Measurements from ENCODE around the gene FTO.
A peak's percentile ranks its signal among the peaks of the same experiment; 100 is the strongest.
"Not testable (repeated sequence)": the region's sequence is repeated elsewhere in the genome, so short reads cannot be mapped to it uniquely, and the experiment has no call there.

FTO gene

DNA sequence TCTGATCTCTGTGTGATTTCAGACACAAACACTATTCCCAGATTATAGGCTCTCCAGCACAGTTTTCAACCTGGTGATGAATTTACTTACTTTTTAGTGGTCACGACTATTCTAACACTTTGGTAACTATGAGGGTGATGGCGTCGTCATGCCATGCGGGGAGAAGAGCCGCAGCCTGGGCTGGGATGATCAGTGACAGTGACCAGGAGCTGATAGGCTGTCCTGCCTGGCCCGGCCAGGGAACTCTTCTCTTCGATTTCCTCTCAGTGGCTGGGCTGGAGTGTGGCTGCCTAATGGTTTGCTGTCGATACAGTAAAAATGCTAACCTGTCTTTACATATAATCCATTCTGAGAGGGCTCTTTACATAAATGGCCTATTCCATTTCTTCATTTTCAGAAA, 469.5 kb downstream of the FTO start:
- no peak for DNase-seq

DNA sequence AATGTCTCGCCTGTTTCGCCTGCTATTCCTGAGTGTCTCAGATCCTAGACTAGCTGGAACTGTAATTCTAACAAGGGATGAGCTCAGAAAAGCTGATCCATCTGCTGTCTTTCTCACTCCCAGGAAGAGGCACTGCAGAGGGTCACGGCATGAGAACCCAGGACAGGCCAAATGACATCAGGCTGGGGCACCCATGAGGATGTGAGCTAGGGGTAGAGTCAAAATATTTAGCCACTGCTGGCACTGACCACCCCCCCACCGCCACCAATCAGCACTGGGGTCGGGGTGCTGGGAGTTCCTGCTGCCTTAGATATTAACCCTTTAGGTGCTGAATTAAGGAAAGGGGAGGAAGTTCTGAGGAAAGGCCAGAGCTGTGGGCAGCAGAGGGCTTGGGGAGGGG, 470.2 kb downstream of the FTO start:
- no peak for DNase-seq

DNA sequence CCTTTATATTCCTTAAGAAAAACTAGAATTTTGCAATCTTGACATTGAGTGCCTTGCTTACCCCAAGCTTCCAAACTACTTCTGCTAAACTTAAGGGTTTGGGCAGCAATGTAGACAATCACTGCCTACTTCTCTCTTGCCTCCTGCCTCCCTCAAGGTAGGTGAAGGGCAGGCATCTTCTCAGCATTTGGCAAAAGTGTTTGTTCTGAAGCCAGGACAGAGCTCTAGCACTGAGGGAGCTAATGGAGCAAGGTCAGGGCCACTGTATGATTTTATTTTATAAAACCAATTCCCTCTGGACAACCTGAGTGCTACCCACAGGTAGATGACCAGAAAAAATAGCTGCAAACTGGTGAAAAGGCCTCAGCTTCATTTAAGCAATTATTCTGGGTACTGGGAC, 470.8 kb downstream of the FTO start:
- no peak for DNase-seq

DNA sequence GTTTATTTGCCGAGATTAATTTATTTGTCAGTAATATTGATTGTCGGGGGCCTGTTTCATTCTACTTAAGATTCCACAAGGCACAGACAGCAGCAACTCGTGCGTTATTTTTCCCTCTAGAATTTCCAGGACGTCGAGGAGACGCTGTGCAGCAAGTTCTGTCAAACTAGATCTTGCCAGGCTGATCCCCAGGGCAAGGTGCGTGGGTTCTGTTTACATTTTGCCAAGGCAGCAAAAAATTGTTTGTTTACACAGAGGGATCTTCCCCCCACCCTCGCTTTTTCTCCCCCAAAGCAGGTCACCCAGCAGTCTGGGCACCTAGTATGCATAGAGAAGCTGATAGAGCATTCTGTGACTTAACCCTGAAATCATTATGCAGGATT, 471.2 kb downstream of the FTO start:
- DNase-seq = no peak

DNA sequence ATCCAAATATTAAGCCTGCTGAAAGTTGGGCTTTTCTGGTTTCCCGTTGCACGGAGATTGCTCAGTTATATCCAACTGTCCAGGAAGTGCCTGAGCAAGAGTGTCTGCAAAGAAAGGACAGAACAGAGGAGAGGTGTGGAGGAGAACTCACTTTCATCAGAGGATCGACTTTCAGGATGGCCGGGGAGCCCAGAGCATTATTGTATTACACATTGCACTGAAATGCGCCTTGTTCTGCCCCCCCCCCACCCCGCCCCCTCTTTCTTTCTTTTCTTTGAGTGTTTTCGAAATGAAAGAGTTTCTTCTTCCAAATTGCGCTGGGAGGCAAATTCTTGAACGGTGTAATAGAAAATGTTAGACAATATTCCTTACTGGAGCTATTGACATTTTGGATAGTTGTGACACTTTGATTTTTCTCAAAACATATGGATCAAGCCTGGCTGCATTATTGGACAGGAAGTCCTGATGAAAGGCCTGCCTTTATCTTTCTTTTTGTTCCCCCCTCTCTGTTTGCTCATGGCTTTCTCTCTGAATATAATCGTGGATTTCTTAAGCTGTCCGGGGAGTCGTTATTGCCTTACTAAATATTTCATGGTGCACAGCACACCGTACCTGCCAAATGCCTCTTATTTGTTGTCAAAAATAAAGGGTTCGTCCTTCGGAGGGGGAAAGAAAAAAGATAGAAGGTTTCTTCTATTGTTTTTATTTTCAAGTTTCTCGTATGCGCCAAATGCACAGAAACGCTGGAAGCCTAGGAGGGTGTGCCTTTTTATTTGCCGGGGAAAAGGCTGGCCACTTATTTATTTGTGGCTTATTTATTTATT, 471.8 kb downstream of the FTO start:
- no peak for DNase-seq

DNA sequence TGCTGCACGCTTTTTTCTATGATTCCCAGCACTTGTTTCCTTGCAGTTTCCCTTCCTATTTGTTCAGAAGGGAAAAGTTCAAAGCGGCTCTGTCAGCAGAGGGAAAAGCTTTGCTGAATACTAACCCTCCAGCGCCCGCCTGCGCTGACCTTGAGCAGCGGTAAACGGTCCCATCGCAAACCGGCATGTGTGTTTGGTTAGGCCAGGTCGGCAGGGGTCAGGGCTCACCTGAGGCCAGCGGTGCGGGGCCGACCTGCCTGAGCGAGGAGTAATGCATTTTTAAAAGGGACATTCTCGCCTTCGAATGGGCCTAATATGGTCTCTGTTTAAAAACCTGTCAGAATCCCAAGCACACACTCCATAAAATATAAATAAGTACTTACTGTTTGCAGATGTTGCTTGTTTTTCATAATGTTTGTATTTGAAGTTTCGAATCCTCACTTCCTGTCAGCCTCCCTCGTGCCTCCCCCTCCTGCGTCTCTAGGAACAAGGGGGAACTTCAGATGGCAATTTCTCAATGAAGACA, 472.5 kb downstream of the FTO start:
- DNase-seq = no peak

DNA sequence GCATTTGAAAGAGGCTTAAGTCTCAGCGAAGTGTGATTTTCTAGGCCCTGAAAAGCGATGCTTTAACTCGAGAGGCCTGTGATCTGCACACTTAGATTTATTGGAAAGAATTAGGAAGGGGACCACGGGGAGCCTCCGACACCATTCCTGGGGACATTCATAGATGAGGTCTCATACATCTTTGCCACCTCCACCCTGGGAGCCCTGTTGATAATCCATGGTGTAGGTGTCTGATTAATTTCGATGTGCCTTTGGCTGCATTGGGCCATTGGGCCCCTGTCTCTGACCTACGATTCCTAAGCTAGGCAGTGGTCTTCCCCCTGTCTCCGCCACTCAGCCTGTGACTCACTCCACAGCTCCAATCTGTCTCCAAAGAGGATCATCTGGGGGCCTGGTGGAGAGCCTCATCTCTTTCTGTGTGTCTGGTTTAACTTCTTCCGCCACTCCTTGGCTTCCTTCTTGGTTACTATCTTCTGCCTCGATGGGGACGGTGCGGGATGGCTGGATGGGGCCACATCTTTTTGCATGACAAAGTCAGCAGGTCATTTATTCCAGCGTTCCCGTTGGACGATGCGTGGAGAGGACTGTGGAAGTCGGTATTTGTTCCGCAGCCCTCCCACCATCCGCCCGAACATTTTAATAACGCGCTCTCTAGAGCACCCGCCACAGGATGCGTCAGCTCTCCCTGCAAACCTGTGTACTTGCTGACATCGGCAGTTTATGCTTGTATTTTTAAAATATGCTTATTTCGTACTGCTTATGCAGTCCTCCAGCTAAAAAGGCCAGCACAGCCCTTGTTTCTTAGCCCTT, 473.3 kb downstream of the FTO start:
- no peak for DNase-seq

DNA sequence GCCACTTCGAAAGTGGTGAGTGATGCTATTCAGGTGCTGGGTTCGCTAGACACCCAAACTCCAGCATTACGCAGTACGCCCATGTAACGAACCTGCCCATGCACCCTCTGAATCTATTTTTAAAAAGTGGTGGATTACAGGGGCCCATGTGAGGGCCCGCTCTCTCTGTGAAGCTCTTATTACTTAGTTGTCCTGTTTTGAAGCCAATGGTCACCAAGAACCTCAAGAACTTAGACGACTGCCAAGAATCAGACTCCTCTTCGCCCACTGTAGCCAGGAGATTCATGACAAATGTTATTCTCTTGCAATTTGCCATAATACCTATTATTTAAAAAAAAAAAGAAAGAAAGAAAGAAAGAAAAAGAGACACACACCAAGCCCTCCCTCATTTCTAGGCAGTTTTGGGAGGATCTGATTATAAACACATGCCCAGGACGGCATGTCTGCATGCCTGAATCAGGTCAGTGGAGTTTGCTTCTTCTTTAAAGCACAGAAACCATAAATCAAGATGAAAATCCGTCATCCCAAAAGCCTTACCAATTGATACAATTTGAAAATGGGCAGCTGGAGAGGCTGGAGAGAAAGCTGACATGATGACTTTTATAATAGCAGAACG, 474.0 kb downstream of the FTO start:
- no peak for DNase-seq

DNA sequence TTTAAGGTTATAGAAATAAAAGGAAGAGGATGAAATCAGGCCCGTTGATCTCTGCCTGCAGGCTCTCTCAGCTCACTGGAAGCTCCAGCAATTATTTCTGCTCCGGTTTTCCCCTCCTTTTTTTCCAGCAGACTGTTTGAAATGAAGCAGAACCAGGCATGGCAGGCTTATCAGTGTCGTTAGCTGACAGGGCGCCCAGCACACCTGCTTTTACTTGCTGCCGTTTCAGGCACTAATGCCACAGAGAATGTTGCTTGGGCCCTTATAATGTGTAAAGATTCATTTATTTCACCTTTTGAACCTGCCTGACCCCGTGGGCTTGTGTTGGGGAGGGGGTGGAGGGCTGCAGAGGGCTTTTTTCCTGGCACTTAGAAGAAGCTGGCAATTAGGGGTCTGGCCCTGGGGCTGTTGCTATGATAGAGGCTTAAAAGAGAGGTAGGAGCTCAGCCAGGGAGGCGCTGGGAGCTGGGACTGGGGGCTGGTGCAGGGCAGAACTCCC, 474.6 kb downstream of the FTO start:
- DNase-seq = no peak

DNA sequence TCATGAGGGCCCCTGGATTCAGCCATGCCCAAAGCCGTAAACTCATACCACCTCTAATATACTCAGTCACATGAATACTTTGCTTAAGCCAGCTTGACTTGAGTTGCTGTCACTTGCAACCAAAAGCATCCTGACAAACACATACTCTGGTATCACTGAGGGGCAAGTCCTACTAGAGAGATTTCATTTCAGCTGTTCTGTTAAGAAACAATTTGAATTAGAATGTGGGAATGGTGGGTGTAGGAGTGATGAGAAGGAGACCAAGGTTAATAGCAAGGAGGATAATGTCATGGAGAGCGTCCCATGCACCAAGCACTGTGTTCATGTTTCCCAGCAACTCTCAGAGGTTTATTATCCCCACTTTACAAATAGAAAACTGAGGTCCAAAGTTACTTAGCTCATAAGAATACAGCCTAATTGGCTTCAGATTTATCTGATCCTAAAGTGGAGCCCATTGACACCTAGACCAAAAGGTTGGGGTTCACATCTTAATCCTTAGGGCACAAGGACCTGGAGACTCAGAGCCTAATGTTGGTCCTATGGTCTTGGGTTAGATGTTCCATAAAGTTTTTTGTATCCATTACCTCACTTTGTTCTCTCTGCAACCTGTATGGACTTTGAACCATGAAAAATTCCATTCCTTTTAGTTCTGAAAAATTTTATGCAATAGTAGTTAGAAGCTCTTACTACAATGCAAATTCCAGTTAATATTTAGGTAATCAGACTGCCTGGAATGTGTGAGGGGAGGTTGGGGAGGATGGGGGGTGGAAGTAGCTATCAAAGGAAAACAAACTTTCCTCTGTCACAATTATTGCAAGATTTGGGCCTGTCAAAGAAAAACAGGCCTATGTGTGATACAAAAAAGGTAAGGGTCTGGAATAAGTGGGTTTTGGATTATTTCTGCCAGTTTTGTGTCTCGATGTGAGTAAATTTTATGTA, 476.7 kb downstream of the FTO start:
- no peak for DNase-seq

DNA sequence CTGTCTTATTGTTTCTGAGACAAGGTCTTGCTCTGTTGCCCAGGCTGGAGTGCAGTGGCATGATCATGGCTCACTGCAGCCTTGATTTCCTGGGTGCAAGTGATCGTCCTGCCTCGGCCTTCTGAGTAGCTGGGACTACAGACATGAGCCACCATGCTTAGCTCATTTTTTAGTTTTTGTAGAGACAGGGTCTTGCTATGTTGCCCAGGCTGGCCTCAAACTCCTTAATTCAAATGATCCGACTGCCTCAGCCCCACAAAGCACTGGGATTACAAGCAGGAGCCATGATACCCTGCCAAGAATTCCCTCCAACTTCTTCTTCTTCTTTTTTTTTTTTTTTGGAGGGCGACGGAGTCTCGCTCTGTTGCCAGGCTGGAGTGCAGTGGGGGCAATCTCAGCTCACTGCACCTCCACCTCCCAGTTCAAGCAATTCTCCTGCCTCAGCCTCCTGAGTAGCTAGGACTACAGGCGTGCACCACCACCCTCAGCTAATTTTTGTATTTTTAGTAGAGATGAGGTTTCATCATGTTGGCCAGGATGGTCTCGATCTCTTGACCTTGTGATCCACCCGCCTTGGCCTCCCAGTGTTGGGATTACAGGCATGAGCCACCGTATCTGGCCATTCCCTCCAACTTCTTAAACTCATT, 477.9 kb downstream of the FTO start:
- not testable (repeated sequence) for DNase-seq

DNA sequence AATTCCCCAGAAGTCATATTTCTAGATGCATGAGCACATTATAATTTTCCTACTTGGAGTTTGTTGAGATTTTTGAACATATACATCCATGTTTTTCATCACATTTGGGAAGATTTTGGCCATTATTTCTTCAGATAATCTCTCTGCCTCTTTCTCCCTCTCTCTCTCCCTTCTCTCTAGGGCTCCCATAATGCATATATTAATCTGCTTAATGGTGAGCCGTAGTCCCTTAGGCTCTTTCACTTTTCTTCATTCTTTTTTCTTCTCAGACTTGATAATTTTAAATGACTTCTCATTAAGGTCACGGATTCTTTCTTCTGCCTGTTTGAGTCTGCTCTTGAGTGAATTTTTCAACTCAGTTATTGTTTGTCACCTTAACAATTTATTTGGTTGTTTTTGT, 481.1 kb downstream of the FTO start:
- DNase-seq = no peak

DNA sequence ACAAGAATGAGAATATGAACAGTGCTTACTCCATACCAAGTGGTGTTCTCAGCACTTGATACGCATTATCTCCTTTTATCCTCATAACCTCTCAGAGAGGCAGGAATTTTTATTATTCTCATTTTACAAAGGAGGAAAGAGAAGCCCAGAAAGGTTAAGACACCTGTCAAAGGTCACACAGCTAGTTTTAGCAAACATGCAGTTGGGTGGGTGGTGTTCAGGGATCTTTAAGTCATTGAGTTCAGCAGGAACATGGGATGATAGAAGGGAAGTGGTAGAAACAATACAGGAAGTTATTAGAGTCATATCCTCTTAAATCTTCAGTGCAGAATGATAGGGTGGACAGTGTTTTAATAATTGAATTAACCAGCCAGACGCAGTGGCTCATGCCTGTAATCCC, 487.2 kb downstream of the FTO start:
- no peak for DNase-seq

DNA sequence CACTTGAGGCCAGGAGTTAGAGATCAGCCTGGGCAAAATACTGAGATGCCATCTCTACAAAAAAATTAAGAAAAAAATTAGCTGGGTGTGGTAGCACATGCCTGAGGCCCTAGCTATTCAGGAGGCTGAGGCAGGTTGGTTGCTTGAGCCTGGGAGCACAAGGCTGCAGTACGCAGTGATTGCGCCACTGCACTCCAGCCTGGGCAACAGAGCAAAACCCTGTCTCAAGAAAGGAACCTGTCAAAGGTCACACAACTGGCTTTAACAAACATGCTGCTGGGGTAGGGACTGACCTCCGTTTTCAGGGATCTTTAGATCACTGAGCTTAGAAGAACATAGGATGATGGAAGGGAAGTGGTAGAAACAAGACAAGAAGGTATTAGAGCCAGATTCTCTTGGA, 487.6 kb downstream of the FTO start:
- DNase-seq = no peak

DNA sequence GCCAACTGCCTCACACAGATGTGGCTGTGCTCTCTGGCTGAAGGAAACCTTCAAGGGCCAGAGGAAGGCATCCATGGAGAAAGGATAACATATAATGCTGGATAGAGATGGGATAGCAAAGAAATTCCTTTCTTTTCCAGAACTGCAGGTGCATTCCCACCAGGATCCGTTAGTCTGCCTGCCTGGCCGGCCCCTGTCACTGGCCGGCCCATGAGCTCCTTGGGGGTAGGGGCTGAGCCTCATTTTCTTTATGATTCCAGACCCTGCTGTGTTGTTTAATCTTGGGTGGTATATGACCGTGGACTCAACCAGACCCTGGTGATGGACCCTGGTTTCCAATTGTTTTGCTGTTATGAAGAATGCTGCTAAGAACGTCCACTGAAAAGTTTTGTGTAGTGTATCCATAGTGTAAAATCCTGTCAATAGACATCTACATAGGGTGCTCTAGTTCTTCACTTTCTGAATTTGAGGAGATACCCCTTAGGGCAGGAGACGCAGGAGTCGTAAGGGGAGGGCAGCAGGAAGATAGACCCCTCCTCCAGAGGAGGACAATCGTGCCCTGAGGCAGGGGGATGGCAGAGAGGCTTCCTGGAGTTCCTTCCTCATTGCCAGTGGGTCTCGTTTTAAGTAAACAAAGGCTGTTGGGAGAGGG, 489.2 kb downstream of the FTO start:
- no peak for DNase-seq

DNA sequence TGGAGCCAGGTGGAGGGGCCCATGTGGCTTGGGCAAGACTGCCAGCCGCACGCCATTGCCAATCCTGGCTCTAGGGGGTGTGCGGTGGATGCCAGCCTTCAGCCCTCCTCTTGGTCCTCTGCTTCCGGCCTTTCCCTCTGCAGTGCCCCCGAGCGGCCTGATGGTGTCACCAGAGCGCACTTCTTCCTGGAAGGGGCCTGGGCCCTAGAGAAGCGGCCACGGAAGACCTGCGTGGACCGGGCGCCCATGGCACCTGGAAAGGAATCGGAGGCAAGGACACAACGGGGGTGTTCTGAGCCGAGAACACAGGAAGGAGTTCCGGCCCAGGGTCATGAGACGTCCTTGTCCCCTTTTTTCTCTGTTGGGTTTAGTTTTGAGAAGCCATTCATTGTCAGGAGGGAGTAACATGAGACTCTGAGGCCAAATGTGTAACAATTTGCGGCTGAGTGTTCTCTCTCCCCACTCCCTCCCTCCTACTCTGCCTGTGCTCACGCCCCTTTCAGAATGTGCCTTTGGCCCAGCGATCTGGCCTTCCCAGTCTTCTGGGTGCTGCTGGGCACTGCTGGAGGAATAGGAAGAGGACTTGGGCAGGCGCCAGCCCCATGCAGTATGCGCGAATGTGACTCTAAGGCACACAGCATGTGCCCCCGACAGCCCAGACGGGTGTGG, 489.8 kb downstream of the FTO start:
- peak; percentile 23 for DNase-seq

DNA sequence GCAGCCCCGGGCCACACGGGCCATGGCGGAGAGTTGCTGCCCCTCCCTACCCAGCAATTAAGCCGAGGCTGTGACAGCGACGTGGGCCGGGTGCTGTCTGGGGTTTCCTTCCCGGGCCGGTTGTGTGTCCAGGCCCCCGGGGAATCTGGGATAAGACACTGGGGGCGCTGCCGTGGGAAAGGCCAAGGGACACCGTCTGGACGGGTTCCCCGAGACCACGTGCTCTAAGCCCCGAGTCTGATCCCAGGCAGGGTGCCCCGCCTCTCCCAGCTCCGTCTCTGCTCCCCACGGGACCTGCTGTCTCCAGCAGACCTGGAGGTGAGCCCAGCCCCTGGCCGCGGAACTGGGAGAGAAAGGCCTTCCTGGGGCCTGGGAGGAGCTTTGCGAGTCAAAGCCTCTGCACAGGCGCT, 490.4 kb downstream of the FTO start:
- no peak for DNase-seq

DNA sequence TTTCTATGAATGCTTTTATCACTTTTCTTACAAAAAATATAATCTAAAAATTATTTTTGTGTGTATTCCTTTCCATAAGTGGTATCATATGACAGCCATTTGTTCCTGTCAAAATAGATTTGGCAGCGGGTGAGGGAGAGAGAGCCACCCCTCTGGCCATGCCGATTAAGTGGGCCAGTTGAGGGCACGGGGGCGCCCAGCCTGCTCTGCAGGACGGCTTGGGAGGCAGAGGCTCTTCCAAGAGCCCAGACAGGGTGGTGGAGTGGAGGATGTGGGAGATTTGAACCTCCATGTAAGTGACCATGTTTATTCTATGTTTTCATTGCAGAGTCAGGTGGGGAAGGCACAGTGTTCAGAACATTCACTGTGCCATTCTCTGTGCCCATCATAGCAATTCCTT, 493.8 kb downstream of the FTO start:
- DNase-seq = no peak

DNA sequence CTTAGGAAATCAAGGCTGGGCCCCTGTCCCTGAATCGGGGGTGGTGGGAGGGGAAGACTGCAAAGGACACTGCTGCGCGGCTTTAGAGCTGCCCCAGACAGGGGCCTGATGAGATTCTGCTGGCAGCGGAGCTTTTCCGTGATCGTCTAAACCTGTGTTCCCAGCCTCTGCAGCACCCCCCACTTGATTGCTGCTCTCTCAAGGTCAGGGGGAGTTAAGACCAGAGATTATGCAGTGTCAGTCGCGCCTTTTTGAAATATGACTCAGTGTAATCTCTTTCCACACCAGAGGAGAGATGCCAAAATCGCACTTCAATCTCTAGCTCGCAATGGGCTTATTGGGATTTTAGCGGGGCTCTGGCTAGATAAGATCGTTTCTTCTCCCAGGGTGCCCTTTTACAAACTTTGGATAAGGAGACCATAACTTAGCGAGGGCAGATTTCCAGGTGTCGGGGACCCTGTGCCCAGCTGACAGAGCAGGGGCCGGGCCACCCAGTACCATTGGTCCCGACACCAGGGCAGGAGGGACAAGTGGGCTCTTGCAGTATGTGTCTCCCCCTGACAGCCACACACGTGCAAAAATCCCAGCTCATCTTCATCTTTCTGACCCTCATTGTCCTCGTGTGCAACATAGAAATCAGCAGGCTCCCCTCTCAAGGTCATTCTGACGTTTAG, 495.7 kb downstream of the FTO start:
- no peak for DNase-seq

DNA sequence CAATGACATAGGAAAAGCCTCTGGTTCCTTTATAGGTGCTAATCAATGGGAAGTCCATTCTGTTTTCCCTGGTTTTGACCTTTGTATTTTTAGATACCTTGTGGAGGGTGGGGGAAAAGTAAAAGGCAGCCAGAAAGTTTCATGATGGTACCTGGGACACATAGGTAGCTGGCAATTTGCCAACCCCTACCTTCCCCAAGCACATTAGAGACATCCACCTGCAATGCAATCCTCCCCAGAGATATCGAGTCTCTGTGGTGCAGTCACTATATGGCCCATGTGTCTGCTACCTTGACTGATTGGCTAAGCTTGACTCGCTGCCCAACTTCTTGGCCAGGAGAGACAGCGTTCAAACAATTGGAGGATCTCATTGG, 496.2 kb downstream of the FTO start:
- DNase-seq = no peak

Data from NK-92 treated with Interleukin-12 subunit alpha and Interleukin-12 subunit beta, amount 100 ng/mL, for 24 hours (cell line).